Dendritic cell treated with granulocyte-macrophage colony-stimulating factor and Interleukin-4, amounts not matched to agents 40 ng/mL and 50 ng/mL, for 4 days (primary cell): ENCODE results near the gene FOXP1.

Experiments used
- H3K27ac Mint-ChIP-seq: one replicate; pipeline ENCODE4 v1.8.0; 2022; ENCODE audit warnings: mild to moderate bottlenecking, mixed read lengths
- H3K27me3 Mint-ChIP-seq: one replicate; pipeline ENCODE4 v1.8.0; 2022; ENCODE audit warnings: mild to moderate bottlenecking, mixed read lengths
- H3K36me3 Mint-ChIP-seq: one replicate; pipeline ENCODE4 v1.8.0; 2022; ENCODE audit warnings: low read depth, mixed read lengths
- H3K4me1 Mint-ChIP-seq: one replicate; pipeline ENCODE4 v1.8.0; 2022; ENCODE audit warnings: low read depth, mixed read lengths
- H3K4me3 Mint-ChIP-seq: one replicate; pipeline ENCODE4 v1.8.0; 2022; ENCODE audit warnings: mild to moderate bottlenecking, moderate library complexity, mixed read lengths
- H3K9me3 Mint-ChIP-seq: one replicate; pipeline ENCODE4 v1.8.0; 2022; ENCODE audit warnings: mixed read lengths
- intact Hi-C: fragments of 100-400 bp; cut with micrococcal nuclease; formaldehyde crosslinking; loops from one replicate; pipeline ENCODE4 v1.15.0; 2022

The FOXP1 gene

DNA sequence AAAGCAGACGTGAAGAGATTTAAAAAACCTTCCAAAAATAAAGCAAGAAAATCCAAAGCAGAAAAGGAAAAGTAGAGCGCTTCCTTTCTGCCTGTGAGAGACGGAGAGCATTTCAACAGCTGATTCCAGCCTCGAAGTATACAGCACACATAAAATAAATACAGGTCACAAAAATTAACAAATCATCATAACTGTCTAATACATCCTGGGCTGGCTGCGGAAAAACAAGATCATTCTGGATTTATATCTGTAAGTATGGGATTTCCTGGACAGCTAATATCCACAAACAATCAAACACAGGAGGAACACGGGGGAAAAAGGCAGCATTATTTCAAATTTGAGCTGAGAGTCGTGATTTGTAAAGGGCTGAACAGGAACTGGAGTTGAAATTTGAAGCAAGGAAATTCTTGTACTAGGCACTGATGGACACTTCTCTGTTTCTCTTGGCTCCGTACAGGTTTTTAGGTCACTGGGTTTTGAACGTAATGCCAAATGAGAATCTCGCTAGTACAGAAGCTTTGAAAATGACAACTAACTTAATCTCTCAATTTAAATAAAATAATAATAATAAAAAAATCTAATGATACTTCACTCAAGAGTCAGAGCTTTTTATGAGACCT, 577.7 kb downstream of the FOXP1 start:
- Mint-ChIP-seq H3K4me1 (peaks cover under 1% of the 10 kb centered on the region), H3K27me3 (no peaks in the 10 kb centered on the region), H3K27ac (no peak overlapping the region), H3K9me3 (no peaks in the 10 kb centered on the region), H3K4me3 (no peak overlapping the region), H3K36me3 (peaks cover 6% of the 10 kb centered on the region)
- intact Hi-C loops, result loop anchor here (2.0 kb wide), 1 partner anchor 647 kb away; no protein-coding TSS in a partner anchor

DNA sequence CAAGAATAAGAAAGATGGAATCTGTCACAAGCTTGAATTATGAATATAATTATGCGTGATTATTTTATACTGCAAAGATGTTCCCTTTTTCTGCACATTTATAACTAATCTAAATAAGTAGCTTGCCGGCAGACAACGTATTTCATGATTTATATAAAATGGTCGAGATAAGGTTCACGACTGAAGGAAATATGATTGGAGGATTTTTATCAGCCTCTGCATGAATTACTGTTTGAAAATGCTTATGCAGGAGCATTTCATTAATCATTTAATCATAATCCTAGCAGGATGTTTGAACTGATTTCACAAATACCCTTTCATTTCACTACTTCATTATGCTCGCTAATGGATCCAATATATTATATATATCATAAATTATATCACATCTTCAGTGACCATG, 580.0 kb downstream of the FOXP1 start:
- H3K4me1 Mint-ChIP-seq, result peaks cover 5% of the 10 kb centered on the region
- H3K4me3 Mint-ChIP-seq, result no peak overlapping the region
- H3K27ac Mint-ChIP-seq, result no peak overlapping the region
- no peaks in the 10 kb centered on the region for H3K27me3 Mint-ChIP-seq
- H3K9me3 Mint-ChIP-seq, result no peaks in the 10 kb centered on the region
- peaks cover 13% of the 10 kb centered on the region for H3K36me3 Mint-ChIP-seq
- intact Hi-C loops, result no loop called here

DNA sequence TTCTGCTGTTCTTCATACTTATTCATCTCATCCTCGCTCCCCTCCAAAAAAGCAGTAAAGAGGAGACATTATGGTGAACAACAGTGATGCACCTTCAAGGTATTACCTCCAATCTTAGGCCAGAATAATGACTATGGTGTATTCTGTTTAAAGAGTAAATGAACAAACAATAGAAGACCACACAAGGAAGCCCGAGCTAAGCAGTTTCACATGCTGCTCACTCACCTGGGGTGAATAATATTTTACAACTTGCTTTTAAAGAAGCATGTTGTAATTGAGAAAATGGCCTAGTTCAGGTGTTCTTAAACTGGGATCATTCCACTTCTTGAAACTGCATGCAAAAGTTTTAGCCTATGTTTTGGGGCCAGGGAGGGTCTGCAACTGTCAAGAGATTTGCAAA, 581.2 kb downstream of the FOXP1 start:
- intact Hi-C loops, result no loop called here
- peaks cover 7% of the 10 kb centered on the region for H3K36me3 Mint-ChIP-seq
- H3K27ac Mint-ChIP-seq, result no peak overlapping the region
- no peak overlapping the region for H3K4me3 Mint-ChIP-seq
- H3K27me3 Mint-ChIP-seq, result no peaks in the 10 kb centered on the region
- no peaks in the 10 kb centered on the region for H3K9me3 Mint-ChIP-seq
- peaks cover 5% of the 10 kb centered on the region for H3K4me1 Mint-ChIP-seq

DNA sequence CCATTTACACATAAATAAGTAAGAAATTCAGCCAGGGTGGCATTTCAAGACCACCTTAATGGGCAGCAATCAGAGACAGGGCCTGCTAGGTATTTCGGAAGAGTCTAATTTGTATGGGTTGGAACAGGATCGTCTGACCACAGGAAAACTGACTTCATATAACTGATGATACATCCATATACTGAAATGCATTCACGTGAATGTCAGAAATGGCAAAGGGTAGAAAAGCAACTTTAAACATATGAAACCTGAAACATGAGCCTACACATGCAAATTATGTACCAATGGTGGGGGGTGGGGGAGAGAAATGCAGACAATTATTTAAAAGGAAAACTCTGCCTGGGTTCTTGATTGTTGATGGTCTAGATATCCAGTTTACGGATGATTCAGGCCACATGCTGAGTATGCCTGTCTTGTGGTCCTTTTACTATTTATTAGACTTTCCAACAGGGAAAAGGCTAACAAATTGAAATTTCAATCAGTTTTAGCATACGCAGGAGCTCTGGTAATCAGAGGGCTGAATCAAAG, 582.2 kb downstream of the FOXP1 start:
- intact Hi-C loops, result no loop called here
- Mint-ChIP-seq H3K9me3 (no peaks in the 10 kb centered on the region), H3K27ac (no peak overlapping the region), H3K27me3 (no peaks in the 10 kb centered on the region), H3K36me3 (peaks cover 13% of the 10 kb centered on the region), H3K4me1 (peaks cover 5% of the 10 kb centered on the region), H3K4me3 (no peak overlapping the region)

DNA sequence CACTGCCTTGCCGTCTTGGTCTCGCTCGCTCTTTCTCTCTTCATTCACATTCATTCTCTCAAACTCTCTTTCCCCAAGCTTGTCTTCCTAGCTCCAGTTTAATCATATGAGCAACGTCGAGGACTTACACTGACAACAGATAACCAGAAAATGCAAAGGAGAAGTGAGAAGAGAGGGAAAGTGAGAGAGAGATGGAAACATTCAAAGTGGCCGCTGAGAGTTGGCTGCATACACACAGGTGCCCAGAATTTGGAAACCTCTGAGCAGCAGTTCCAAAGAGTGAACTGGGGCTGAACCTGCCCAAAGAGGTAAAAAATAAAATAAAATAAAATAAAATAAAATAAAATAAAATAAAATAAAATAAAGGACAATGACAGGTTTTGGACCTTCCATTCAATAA, 583.0 kb downstream of the FOXP1 start:
- H3K4me3 Mint-ChIP-seq, result no peak overlapping the region
- H3K9me3 Mint-ChIP-seq, result no peaks in the 10 kb centered on the region
- H3K27me3 Mint-ChIP-seq, result no peaks in the 10 kb centered on the region
- H3K27ac Mint-ChIP-seq, result no peak overlapping the region
- H3K4me1 Mint-ChIP-seq, result peaks cover 5% of the 10 kb centered on the region
- intact Hi-C loops, result no loop called here
- peaks cover 17% of the 10 kb centered on the region for H3K36me3 Mint-ChIP-seq

DNA sequence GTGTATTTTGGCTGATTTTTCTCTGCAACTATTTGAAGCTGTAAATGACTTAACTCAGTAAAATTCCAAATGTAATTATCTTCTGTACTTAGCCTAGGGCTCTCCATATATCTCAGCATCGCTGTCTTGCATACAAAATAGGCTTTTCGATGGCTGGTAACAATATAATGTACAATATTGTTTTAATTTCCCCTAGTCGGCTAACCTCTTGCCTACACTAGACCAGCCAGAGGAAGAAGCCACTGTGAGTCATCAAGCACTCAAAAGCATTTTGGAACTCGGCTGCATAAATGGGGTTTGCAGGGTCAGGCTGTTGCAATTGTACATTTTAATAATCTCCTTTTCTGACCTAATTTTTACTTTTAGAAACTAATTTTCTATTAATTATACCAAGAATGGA, 583.8 kb downstream of the FOXP1 start:
- H3K36me3 Mint-ChIP-seq, result peaks cover 17% of the 10 kb centered on the region
- H3K27me3 Mint-ChIP-seq, result no peaks in the 10 kb centered on the region
- H3K9me3 Mint-ChIP-seq, result no peaks in the 10 kb centered on the region
- no peak overlapping the region for H3K27ac Mint-ChIP-seq
- H3K4me3 Mint-ChIP-seq, result no peak overlapping the region
- intact Hi-C loops, result no loop called here
- H3K4me1 Mint-ChIP-seq, result peaks cover 5% of the 10 kb centered on the region

DNA sequence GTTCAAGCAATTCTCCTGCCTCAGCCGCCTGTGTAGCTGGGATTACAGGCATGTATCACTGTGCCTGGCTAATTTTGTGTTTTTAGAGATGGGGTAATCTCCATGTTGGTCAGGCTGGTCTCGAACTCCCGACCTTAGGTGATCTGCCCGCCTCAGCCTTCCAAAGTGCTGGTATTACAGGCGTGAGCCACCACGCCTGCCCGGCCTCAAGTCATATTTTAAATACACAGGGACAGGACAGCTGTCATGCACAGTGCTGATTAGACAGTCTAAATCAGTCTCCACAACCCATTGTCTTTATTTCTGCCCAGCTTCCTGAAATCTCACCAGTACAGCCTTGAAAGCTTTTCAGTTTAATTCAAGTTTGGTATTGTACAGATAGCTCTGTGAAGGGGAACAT, 587.4 kb downstream of the FOXP1 start:
- peaks cover 5% of the 10 kb centered on the region for H3K4me1 Mint-ChIP-seq
- no peaks in the 10 kb centered on the region for H3K27me3 Mint-ChIP-seq
- intact Hi-C loops, result no loop called here
- no peaks in the 10 kb centered on the region for H3K9me3 Mint-ChIP-seq
- peaks cover 37% of the 10 kb centered on the region for H3K36me3 Mint-ChIP-seq
- no peak overlapping the region for H3K4me3 Mint-ChIP-seq
- no peak overlapping the region for H3K27ac Mint-ChIP-seq

DNA sequence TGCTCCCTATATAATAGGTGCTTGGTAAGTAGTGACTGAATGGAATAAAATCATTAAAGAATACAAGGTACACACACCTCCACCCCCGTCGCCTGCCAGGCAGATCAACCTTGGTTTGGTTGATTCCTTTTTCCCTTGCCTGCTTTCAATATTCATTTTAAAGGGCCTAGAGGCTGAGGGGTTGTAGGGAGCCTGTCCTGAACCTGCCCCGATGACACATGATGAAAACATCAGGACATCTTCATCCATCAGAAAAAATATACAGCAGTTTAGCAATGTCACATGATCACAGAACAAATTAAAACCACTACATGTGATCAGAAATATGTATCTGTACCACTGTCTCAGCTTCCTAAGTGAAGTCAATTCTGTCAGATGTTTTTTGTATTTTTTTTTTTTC, 588.9 kb downstream of the FOXP1 start:
- H3K4me1 Mint-ChIP-seq, result no peaks in the 10 kb centered on the region
- H3K36me3 Mint-ChIP-seq, result peaks cover 30% of the 10 kb centered on the region
- intact Hi-C loops, result no loop called here
- H3K4me3 Mint-ChIP-seq, result no peak overlapping the region
- no peak overlapping the region for H3K27ac Mint-ChIP-seq
- no peaks in the 10 kb centered on the region for H3K9me3 Mint-ChIP-seq
- no peaks in the 10 kb centered on the region for H3K27me3 Mint-ChIP-seq

DNA sequence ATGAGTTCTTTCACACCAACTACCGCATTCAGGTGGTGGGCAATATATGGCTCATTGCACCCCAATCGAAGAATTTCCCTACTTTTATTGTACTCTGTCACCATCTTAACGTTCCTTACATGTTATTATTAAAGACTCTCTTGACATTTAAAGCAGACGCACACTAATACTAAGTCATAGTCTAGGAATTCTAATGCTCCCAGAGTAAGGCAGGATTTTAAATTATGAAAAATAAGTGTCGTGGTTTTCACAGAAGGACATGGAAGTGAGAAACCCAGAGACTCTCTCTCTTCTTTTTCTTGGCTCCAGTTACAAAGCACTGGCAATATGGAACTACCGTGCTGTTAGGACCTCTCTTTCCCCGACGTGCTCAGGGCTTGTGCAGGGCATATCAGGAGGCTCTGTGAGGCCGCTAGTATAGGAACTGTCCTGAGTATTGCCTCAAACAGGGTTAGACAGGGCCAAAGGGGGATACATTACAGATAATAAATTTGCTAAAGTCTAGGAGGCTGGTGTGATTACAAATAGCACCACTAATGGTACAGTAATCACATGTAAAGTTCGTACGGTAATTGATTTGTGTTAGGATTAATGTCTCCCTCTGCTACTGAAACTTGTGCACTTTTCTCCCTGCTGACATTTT, 590.8 kb downstream of the FOXP1 start:
- intact Hi-C loops, result no loop called here
- H3K27ac Mint-ChIP-seq, result no peak overlapping the region
- H3K27me3 Mint-ChIP-seq, result no peaks in the 10 kb centered on the region
- peaks cover 33% of the 10 kb centered on the region for H3K36me3 Mint-ChIP-seq
- H3K9me3 Mint-ChIP-seq, result no peaks in the 10 kb centered on the region
- no peaks in the 10 kb centered on the region for H3K4me1 Mint-ChIP-seq
- H3K4me3 Mint-ChIP-seq, result no peak overlapping the region

DNA sequence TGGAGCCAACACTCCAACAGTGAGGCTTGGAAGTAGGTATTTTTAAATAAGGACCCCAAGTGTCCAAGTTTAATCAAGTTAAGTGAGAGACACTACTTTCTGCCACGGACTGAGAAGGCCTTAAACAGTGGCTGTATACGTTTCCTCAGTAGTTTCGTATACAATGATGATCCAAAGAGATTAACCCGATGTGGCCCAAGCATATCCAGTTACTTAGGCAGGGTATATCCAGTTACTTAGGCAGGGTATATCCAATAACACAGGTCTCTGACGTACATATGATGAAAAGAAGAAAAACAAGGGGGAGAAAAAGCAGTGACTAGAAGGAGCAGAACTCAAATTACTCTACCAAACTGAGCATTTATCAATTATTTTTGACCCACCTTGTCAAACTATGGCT, 591.4 kb downstream of the FOXP1 start:
- Mint-ChIP-seq H3K4me3 (no peak overlapping the region), H3K9me3 (no peaks in the 10 kb centered on the region), H3K27me3 (no peaks in the 10 kb centered on the region), H3K27ac (no peak overlapping the region), H3K4me1 (no peaks in the 10 kb centered on the region), H3K36me3 (peaks cover 38% of the 10 kb centered on the region)
- intact Hi-C loops, result no loop called here

DNA sequence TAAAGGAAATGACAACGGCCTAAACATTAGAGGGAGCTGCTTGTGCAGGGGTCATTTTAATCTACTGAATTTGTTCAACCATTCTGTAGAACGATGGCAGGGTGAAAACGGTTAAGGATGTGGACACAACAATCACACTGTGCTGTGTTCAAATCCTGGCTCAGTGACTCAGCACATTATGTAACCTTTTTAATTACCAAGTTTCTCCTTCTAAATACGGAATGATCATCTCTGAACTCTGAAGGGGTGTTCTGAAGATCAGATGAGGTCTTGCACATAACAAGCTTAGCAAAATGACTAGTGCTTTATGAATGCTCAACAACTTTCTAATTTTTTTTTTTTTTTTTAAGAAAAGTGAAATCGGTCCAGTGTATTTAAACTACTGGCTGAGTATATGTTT, 592.8 kb downstream of the FOXP1 start:
- H3K27me3 Mint-ChIP-seq, result no peaks in the 10 kb centered on the region
- no peaks in the 10 kb centered on the region for H3K9me3 Mint-ChIP-seq
- no peaks in the 10 kb centered on the region for H3K4me1 Mint-ChIP-seq
- H3K4me3 Mint-ChIP-seq, result no peak overlapping the region
- H3K36me3 Mint-ChIP-seq, result peaks cover 42% of the 10 kb centered on the region
- no peak overlapping the region for H3K27ac Mint-ChIP-seq
- intact Hi-C loops, result no loop called here

DNA sequence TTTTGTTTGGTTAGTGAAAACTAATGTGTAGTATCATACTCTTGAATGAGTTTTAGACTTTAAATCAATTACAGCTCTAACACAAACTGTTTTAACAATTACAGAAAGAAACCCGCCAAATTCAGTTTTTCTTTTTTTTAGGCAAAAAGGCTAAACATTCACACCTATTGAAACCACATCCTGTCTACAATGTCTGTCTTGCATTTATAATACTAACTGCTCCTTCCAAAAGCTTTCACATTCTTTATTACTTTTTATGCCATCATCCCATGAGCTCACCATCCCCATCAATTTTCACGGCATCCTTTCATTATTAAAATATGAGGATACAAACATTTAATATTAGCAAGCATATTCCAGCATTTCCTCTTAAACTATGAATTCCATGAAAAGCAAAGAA, 593.3 kb downstream of the FOXP1 start:
- H3K36me3 Mint-ChIP-seq, result peaks cover 42% of the 10 kb centered on the region
- intact Hi-C loops, result no loop called here
- no peaks in the 10 kb centered on the region for H3K4me1 Mint-ChIP-seq
- H3K27me3 Mint-ChIP-seq, result no peaks in the 10 kb centered on the region
- no peak overlapping the region for H3K4me3 Mint-ChIP-seq
- H3K9me3 Mint-ChIP-seq, result no peaks in the 10 kb centered on the region
- H3K27ac Mint-ChIP-seq, result no peak overlapping the region

DNA sequence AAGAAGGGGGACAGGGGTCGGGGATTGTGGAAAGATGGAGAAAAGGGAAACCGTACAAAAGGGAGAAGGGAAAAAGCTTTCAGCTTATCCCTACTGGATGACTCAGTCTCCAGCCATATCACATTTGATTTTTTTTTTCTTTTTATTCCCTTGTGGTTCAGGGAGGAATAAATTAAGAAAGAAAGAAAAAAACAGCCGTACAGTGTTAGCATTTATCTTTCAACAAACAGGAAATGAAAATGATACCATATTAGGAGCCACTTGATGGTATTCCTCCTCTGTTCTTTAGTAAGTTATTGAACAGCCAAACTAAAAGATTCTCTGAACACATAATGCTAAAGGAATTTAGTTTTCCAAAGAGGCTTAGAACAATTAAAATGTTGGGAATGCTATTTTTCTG, 594.4 kb downstream of the FOXP1 start:
- Mint-ChIP-seq H3K27ac (no peak overlapping the region), H3K4me1 (no peaks in the 10 kb centered on the region)

DNA sequence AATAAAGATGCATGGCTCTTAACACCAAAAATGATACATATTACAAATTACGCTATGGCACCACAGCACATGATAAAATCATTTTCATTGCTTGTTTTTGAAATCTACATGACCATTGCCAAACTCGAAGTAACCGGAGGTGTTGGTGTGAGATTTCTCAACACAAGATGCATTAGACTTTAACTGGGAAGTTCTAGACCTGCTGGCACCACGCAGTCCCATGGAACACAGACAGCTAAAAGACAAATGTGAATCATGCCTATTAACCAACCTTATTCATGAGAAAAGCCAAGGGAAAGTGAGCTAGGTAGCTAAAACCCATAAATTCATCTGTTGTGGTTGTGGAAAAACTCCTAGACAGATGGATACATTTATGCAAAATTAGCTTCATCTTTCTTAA, 595.4 kb downstream of the FOXP1 start:
- Mint-ChIP-seq H3K36me3 (peaks cover 39% of the 10 kb centered on the region), H3K27ac (no peak overlapping the region), H3K4me1 (no peaks in the 10 kb centered on the region), H3K4me3 (no peak overlapping the region), H3K27me3 (no peaks in the 10 kb centered on the region), H3K9me3 (no peaks in the 10 kb centered on the region)
- intact Hi-C loops, result no loop called here

More for the DNA sequence above, 594.4 kb downstream of the FOXP1 start:
- Mint-ChIP-seq H3K36me3 (peaks cover 48% of the 10 kb centered on the region), H3K9me3 (no peaks in the 10 kb centered on the region), H3K4me3 (no peak overlapping the region), H3K27me3 (no peaks in the 10 kb centered on the region)
- intact Hi-C loops, result no loop called here

DNA sequence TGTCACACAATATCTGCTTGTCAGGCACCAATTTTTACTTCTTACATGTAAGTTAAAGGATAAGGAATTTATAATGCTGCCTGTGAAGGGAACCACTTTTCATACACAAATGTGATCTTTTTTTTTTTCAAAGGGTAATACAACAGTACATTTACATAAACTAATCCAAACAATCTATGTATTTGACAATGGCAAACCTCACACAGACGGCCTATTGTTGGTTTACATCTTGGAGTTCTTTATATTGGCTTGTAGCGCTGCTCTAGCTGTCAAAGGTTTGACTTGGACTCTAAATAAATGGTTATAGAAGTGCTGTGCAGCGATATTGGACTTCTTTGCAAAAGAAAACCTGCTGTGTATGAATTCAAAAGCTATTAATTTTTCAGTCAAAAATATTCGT, 598.0 kb downstream of the FOXP1 start:
- H3K4me3 Mint-ChIP-seq, result no peak overlapping the region
- intact Hi-C loops, result no loop called here
- H3K4me1 Mint-ChIP-seq, result peaks cover 11% of the 10 kb centered on the region
- H3K36me3 Mint-ChIP-seq, result peaks cover 51% of the 10 kb centered on the region
- no peaks in the 10 kb centered on the region for H3K9me3 Mint-ChIP-seq
- H3K27ac Mint-ChIP-seq, result no peak overlapping the region
- no peaks in the 10 kb centered on the region for H3K27me3 Mint-ChIP-seq
